GM10248 (cell line): Measurements from ENCODE around the gene CIDEC.

Source experiments
- CTCF ChIA-PET: fragments of 300-600 bp; sonication (Branson Sonifier 250); formaldehyde crosslinking; extraction: SDS; loops from one replicate; lab custom pipeline; 2021; ENCODE audit warnings: antibody characterized with exemption; lab: Yijun Ruan, JAX
- POLR2A ChIA-PET: fragments of 350-650 bp; sonication (Branson Sonifier 250); formaldehyde crosslinking; extraction: SDS; loops from one replicate; lab custom pipeline; 2020; ENCODE audit warnings: antibody characterized with exemption; lab: Yijun Ruan, JAX
- DNase-seq: peaks from one replicate; pipeline ENCODE4 v3.0.0; 2012; ENCODE audit errors: extremely low spot score
- CTCF ChIP-seq: IDR thresholded peaks from 2 replicates; pipeline ENCODE4 v1.5.1; 2012; ENCODE audit warnings: mild to moderate bottlenecking, low read depth; ENCODE audit errors: extremely low read depth, missing control alignments, control extremely low read depth

Gene CIDEC

GRCh38 chr3:9889405-9889804, 9.4 kb upstream of the CIDEC start:
- ChIA-PET CTCF (interaction anchor here (1.8 to 2.7 kb wide), 2 partner anchors 10 to 43 kb away, joined by 9 to 12 read pairs; partner anchors contain the start of gene CIDEC), POLR2A (interaction anchor here (0.6 kb wide), 1 partner anchor 65 kb away, joined by 3 read pairs; no protein-coding TSS in a partner anchor)
- no peak for TF ChIP-seq CTCF
- DNase-seq: no peak

GRCh38 chr3:9888540-9888939, 8.5 kb upstream of the CIDEC start:
- no peak for DNase-seq
- POLR2A ChIA-PET: no interaction called here
- CTCF ChIA-PET: interaction anchor here (2.7 kb wide), 1 partner anchor 9 kb away, joined by 12 read pairs; the partner anchor contains the start of gene CIDEC
- TF ChIP-seq CTCF: no peak

- POLR2A ChIA-PET: no interaction called here
- CTCF ChIA-PET: no interaction called here
- TF ChIP-seq CTCF: no peak
- DNase-seq: no peak
These were observed 7.4 kb upstream of the CIDEC start for GRCh38 chr3:9887480-9887879.

GRCh38 chr3:9886328-9886727, 6.3 kb upstream of the CIDEC start:
- no peak for DNase-seq
- POLR2A ChIA-PET: interaction anchor here (0.6 kb wide), 1 partner anchor 1677 kb away, joined by 3 read pairs; no protein-coding TSS in a partner anchor
- CTCF ChIA-PET: interaction anchor here (1.0 kb wide), 1 partner anchor 78 kb away, joined by 3 read pairs; no protein-coding TSS in a partner anchor
- TF ChIP-seq CTCF: no peak

GRCh38 chr3:9884555-9885165, 4.6 kb upstream of the CIDEC start:
- CTCF ChIA-PET: interaction anchor here (2.6 kb wide), 1 partner anchor 9 kb away, joined by 9 read pairs; no protein-coding TSS in a partner anchor
- DNase-seq: no peak
- TF ChIP-seq CTCF: no peak
- POLR2A ChIA-PET: no interaction called here

- TF ChIP-seq CTCF: no peak
- ChIA-PET CTCF (interaction anchor here (1.0 to 2.6 kb wide), 3 partner anchors 9 to 49 kb away, joined by 3 to 9 read pairs (median 4); partner anchors contain the start of gene CRELD1), POLR2A (no interaction called here)
- DNase-seq: no peak
These were observed 3.9 kb upstream of the CIDEC start for GRCh38 chr3:9883706-9884554.
